ENCODE data around the gene FAM187B.
"Not testable (repeated sequence)": the region's sequence is repeated elsewhere in the genome, so short reads cannot be mapped to it uniquely, and the experiment has no call there.

The FAM187B gene

GRCh38 chr19:35231956-35232645 lies 3.6 kb upstream of the FAM187B start:
- no peak for DNase-seq

GRCh38 chr19:35229601-35230000 lies 1.1 kb upstream of the FAM187B start:
- DNase-seq = no peak

GRCh38 chr19:35226748-35227147 lies 1.8 kb downstream of the FAM187B start:
- DNase-seq = no peak

GRCh38 chr19:35225951-35226350 lies 2.6 kb downstream of the FAM187B start:
- no peak for DNase-seq

GRCh38 chr19:35224681-35225571 lies 3.6 kb downstream of the FAM187B start:
- DNase-seq = no peak

GRCh38 chr19:35223862-35224505 lies 4.6 kb downstream of the FAM187B start:
- no peak for DNase-seq

GRCh38 chr19:35223084-35223790 lies 5.3 kb downstream of the FAM187B start:
- DNase-seq = no peak

GRCh38 chr19:35222373-35223015 lies 6.0 kb downstream of the FAM187B start:
- no peak for DNase-seq

- not testable (repeated sequence) for DNase-seq
These were observed 7.5 kb downstream of the FAM187B start for GRCh38 chr19:35220973-35221590.

GRCh38 chr19:35220315-35220921 lies 8.1 kb downstream of the FAM187B start:
- DNase-seq = no peak

- no peak for DNase-seq
These were observed 9.5 kb downstream of the FAM187B start for GRCh38 chr19:35219008-35219407.

GRCh38 chr19:35217649-35217990 lies 10.9 kb downstream of the FAM187B start:
- DNase-seq = no peak

GRCh38 chr19:35216833-35217648 lies 11.5 kb downstream of the FAM187B start:
- peak; percentile 64 for DNase-seq

- no peak for DNase-seq
These were observed 12.3 kb downstream of the FAM187B start for GRCh38 chr19:35216016-35216832.

- no peak for DNase-seq
These were observed 13.6 kb downstream of the FAM187B start for GRCh38 chr19:35214766-35215422.

GRCh38 chr19:35213663-35214632 lies 14.6 kb downstream of the FAM187B start:
- peak; percentile 94 for DNase-seq

GRCh38 chr19:35212241-35212640 lies 16.3 kb downstream of the FAM187B start:
- DNase-seq = no peak
